ENCODE measurements around the gene EIF3D.
A peak's percentile ranks its signal among the peaks of the same experiment; 100 is the strongest.

The EIF3D gene

GRCh38 chr22:36507518-36508010 is 21.4 kb downstream of the EIF3D start:
- no peak for DNase-seq (ENCODE audit: low spot score)

GRCh38 chr22:36506637-36507517 is 22.1 kb downstream of the EIF3D start, which contains the start of gene FOXRED2:
Gene FOXRED2, minus strand, starts transcription at chr22:36507040. Its CDS starts 618 bp downstream, at chr22:36506422.
- DNase-seq (ENCODE audit: low spot score), result peak; percentile 99

GRCh38 chr22:36505998-36506635 is 22.8 kb downstream of the EIF3D start:
- DNase-seq (ENCODE audit: low spot score), result peak; percentile 32

DNA sequence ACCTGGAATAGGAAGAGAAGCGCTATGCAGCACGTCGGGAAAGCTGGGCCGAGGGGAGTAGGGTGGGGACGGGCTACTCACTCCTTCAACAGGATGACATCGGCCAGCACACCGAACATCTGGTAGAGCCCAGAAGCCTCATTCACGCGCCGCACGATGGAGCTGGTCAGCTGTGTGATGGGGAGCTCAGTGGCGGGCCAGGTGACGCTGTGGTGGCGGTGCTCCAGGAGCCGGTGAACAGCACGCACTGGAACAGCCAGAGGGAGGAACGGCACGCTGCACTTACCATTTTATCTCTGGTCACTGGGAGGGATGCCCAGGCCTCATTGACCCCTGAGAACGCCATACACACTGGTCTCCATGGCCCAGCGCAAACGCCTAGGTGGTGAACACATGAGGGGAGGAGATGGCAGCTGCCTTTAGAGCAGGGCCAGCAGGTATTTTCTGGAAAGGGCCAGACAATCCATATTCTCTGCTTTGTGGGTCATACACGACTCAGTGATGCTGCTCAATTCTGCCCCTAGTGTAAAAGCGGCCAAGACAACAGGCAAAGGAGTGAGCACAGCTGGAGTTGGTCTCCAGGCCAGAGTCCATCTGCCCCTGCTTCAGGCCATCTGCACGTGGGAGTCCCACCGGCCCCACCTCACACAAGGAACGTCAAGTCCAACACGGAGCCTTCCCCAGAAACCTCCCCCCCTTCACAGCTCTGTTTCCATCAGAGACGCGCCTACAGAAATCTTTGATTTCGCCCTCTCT is 30.9 kb downstream of the EIF3D start:
- DNase-seq (ENCODE audit: low spot score), result no peak

- DNase-seq (ENCODE audit: low spot score), result no peak
These were observed 35.3 kb downstream of the EIF3D start for GRCh38 chr22:36493690-36494110.

- DNase-seq (ENCODE audit: low spot score), result no peak
These were observed 36.9 kb downstream of the EIF3D start for GRCh38 chr22:36492109-36492508.

DNA sequence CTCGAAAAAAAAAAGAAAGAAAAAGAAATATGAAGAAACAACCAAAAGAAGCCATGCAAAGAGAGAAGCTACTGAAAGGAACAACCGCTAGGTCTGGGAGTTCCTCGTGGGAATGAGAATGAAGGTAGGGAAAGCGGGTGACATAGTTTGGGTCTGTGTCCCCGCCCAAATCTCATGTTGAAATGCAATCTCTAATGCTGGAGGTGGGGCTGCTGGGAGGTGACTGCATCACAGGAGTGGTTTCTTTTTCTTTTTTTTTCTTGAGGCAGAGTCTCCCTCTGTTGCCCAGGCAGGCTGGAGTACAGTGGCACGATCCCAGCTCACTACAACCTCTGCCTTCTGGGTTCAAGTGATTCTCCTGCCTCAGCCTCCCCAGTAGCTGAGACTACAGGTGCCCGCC is 37.8 kb downstream of the EIF3D start:
- DNase-seq (ENCODE audit: low spot score), result no peak

DNA sequence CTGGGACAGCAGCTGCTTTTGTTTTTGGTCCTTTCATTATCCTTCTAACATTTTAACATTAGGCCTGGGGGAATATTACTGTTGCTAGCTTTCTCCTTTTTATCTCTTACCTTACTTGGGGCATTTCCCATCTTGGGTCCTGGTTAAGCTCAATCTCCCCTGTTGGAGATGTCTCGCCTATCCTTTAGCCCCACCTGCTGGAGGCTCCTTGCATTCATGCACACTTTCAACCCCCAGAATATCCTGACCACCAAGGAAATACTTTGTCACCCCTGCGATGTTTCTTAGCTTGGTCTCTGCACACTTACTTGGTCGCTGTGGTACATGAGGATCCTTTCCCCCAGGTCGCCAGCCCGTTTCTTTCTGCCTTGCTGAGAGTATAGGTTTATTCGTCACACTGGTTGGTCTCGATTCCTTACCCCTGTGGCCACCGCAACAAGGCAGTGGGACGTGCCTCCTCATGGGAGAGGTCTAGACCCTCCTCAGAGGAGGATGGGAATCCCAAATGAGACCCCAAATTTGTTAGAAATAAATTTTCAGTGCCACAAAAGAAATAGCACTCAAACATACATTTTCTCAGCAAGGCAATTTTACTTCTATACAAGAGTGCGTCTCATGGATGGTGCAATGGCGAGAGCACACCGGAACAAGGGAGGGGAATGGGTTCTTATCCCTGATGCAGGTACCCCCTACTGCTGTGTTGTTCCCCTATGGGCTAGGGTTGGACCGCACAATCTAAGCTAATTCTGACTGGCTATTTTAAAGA is 42.2 kb downstream of the EIF3D start:
- no peak for DNase-seq (ENCODE audit: low spot score)

GRCh38 chr22:36481393-36482168 is 47.4 kb downstream of the EIF3D start, which contains the start of gene TXN2:
Gene TXN2, minus strand, starts transcription at chr22:36481640. Its CDS starts 803 bp downstream, at chr22:36480837.
- DNase-seq (ENCODE audit: low spot score), result peak; percentile 97

DNA sequence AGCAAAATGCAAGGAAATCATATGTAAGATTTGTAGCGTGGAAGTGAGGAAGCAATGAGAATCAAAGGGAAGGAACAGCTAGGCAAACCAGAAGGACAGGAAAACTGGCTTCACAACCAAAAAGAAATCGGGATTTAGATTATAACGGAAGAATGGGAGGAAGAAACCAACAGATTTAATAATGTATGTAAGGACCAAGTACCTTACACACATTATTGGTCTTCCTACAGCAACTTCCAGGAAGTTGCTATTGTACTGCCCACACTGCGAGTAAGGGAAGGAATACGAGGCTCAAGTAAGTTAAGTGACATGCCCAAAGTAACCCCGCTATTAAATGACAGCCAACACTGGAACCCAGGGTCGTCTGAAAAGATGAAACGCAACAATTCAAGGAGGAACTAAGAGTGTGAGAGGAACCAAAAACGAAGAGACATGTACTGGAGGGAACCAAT is 48.0 kb downstream of the EIF3D start:
- no peak for DNase-seq (ENCODE audit: low spot score)

DNA sequence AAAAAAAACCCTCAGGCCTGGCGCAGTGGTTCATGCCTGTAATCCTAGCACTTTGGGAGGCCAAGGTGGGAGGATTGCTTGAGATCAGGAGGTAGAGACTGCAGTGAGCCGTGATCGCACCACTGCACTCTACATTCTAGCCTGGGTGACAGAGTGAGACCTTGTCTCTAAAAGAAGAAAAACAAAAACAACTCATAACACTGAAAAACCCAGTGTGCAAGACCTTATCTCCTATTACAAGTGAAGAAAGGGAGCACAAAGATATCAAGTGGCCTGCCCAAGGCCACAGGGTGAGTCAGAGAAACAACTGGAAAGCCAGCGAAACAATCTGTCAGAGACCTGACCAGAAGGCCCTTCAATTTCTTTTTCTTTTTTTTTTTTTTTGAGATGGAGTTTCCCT is 50.0 kb downstream of the EIF3D start:
- DNase-seq (ENCODE audit: low spot score), result no peak

GRCh38 chr22:36475341-36475740 is 53.6 kb downstream of the EIF3D start:
- no peak for DNase-seq (ENCODE audit: low spot score)

DNA sequence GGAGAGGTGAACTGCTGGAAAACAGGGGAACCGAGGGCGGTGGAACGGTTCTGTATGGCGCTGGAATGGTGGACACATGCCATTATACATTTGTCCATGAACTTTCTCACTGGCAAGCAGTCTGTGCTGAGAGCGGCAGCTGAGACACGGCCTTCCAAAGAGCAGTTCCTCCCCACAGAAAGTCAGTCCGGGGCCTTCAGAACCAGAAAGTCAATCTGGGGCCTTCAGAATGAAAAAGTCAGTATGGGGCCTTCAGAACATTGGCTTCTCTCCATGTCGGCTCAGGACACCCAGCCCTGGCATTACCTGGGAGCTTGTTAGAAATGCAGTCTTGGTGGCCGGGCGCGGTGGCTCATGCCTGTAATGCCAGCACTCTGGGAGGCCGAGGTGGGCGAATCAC is 56.3 kb downstream of the EIF3D start:
- DNase-seq (ENCODE audit: low spot score), result no peak

- no peak for DNase-seq (ENCODE audit: low spot score)
These were observed 57.6 kb downstream of the EIF3D start for GRCh38 chr22:36471341-36471821.

GRCh38 chr22:36470994-36471331 is 58.0 kb downstream of the EIF3D start:
- DNase-seq (ENCODE audit: low spot score), result no peak

GRCh38 chr22:36470162-36470993 is 58.6 kb downstream of the EIF3D start:
- peak; percentile 85 for DNase-seq (ENCODE audit: low spot score)

GRCh38 chr22:36469094-36469710 is 59.8 kb downstream of the EIF3D start:
- no peak for DNase-seq (ENCODE audit: low spot score)

- no peak for DNase-seq (ENCODE audit: low spot score)
These were observed 61.0 kb downstream of the EIF3D start for GRCh38 chr22:36467946-36468345.

Data from iPS-NIHi11 (cell line).